Measurements from ENCODE around the gene GDNF.

GRCh38 chr5:37816331-37816730 is 23.5 kb downstream of the GDNF start:
- TF ChIP-seq CTCF (conservative IDR thresholded peaks at IDR 0.05 in 1 of 2, IDR thresholded peaks at IDR 0.05 in 1 of 2; ENCODE audit: low read depth in 1 of 2, low read length in 2 of 2), result no peak
- TF ChIP-seq EZH2 (IDR thresholded peaks at IDR 0.05; ENCODE audit: low read length, missing control alignments), result no peak

Data from fibroblast of lung (primary cell).